Mesenchymal stem cell (in vitro differentiated cells and primary cell): ENCODE results near the gene TAAR5.

ENCODE experiments used
- DNase-seq: peaks from one replicate; pipeline ENCODE4 v3.0.0-alpha.2; 2013
- H2AFZ ChIP-seq: one replicate; pipeline ENCODE4 v1.6.1; 2013; ENCODE audit warnings: low read depth, mild to moderate bottlenecking, control low read depth, inconsistent platforms, low read length, moderate library complexity
- H2AK5ac ChIP-seq: 2 replicates; pipeline ENCODE4 v1.6.1; 2013; ENCODE audit warnings: low read length, moderate library complexity, mild to moderate bottlenecking, inconsistent platforms; ENCODE audit not compliant: severe bottlenecking
- H2BK120ac ChIP-seq: one replicate; pipeline ENCODE4 v1.6.1; 2013; ENCODE audit warnings: low read depth, mild to moderate bottlenecking, inconsistent platforms, low read length, moderate library complexity
- H2BK12ac ChIP-seq, 2 experiments: one replicate each; pipeline ENCODE4 v1.6.1; 2013; ENCODE audit warnings: inconsistent platforms in 2 of 2, low read length in 2 of 2, mild to moderate bottlenecking in 2 of 2, moderate library complexity in 2 of 2, control low read depth in 1 of 2
- H2BK15ac ChIP-seq: one replicate; pipeline ENCODE4 v1.6.1; 2013; ENCODE audit warnings: mild to moderate bottlenecking, low read depth, inconsistent platforms; ENCODE audit not compliant: poor library complexity, severe bottlenecking
- H2BK5ac ChIP-seq: 2 replicates; pipeline ENCODE4 v1.6.1; 2013; ENCODE audit warnings: low read depth, mild to moderate bottlenecking, low read length, control low read depth, inconsistent platforms; ENCODE audit not compliant: poor library complexity, severe bottlenecking
- H3K14ac ChIP-seq, 2 experiments: one replicate each; pipeline ENCODE4 v1.6.1; 2013; ENCODE audit warnings: inconsistent platforms in 2 of 2, low read length in 2 of 2, control low read depth in 1 of 2, mild to moderate bottlenecking in 1 of 2, moderate library complexity in 1 of 2
- H3K18ac ChIP-seq, 2 experiments: one replicate each; pipeline ENCODE4 v1.6.1; 2013; ENCODE audit warnings: inconsistent platforms in 2 of 2, low read length in 2 of 2, control low read depth in 1 of 2, low read depth in 1 of 2, mild to moderate bottlenecking in 1 of 2
- H3K23ac ChIP-seq, 2 experiments: one replicate each; pipeline ENCODE4 v1.6.1; 2013; ENCODE audit warnings: inconsistent platforms in 2 of 2, low read length in 2 of 2, mild to moderate bottlenecking in 2 of 2, moderate library complexity in 2 of 2, control low read depth in 1 of 2
- H3K27ac ChIP-seq: 2 replicates; pipeline ENCODE4 v1.5.1; 2013; ENCODE audit warnings: mild to moderate bottlenecking, moderate library complexity, low read length, control low read depth, inconsistent platforms; ENCODE audit not compliant: poor library complexity, severe bottlenecking
- H3K27me3 ChIP-seq, 2 experiments: 2 replicates each; pipeline versions ENCODE4 v1.6.1 to v1.7.0; 2013; ENCODE audit warnings: low read length in 2 of 2, mild to moderate bottlenecking in 2 of 2, moderate library complexity in 2 of 2, control low read depth in 1 of 2, inconsistent platforms in 1 of 2; ENCODE audit not compliant: control insufficient read depth in 1 of 2, insufficient read depth in 1 of 2
- H3K36me3 ChIP-seq, 2 experiments: 2 replicates each; pipeline versions ENCODE4 v1.6.1 to v1.7.0; 2013; ENCODE audit warnings: low read length in 2 of 2, control low read depth in 1 of 2, inconsistent platforms in 1 of 2, low read depth in 1 of 2, mild to moderate bottlenecking in 1 of 2; ENCODE audit not compliant: insufficient read depth in 2 of 2, control insufficient read depth in 1 of 2
- H3K4ac ChIP-seq, 2 experiments: one replicate each; pipeline ENCODE4 v1.6.1; 2013; ENCODE audit warnings: inconsistent platforms in 2 of 2, low read length in 2 of 2, mild to moderate bottlenecking in 2 of 2, moderate library complexity in 2 of 2, control low read depth in 1 of 2, low read depth in 1 of 2
- H3K4me1 ChIP-seq: 2 replicates; pipeline ENCODE4 v1.6.1; 2013; ENCODE audit warnings: low read depth, low read length, control low read depth; ENCODE audit not compliant: control insufficient read depth, insufficient read depth
- H3K4me2 ChIP-seq: 2 replicates; pipeline ENCODE4 v1.6.1; 2013; ENCODE audit warnings: low read length, mild to moderate bottlenecking, inconsistent platforms; ENCODE audit not compliant: poor library complexity, severe bottlenecking
- H3K4me3 ChIP-seq, 2 experiments: 2 replicates each; pipeline versions ENCODE4 v1.5.1 to v1.7.0; 2013; ENCODE audit warnings: low read length in 2 of 2, mild to moderate bottlenecking in 2 of 2, control low read depth in 1 of 2, low read depth in 1 of 2; ENCODE audit not compliant: insufficient read depth in 1 of 2
- H3K79me1 ChIP-seq: replicated peaks from 2 replicates; pipeline ENCODE4 v1.6.1; 2013; ENCODE audit warnings: mild to moderate bottlenecking, control low read depth, low read length, inconsistent platforms; ENCODE audit not compliant: poor library complexity, severe bottlenecking
- H3K9ac ChIP-seq: 2 replicates; pipeline ENCODE4 v1.7.0; 2013; ENCODE audit warnings: mild to moderate bottlenecking, low read length, moderate library complexity
- H3K9me3 ChIP-seq: 2 replicates; pipeline ENCODE4 v1.7.0; 2013; ENCODE audit warnings: mild to moderate bottlenecking, low read length; ENCODE audit not compliant: control insufficient read depth
- H4K8ac ChIP-seq: one replicate; pipeline ENCODE4 v1.6.1; 2013; ENCODE audit warnings: inconsistent platforms, mild to moderate bottlenecking, low read length, moderate library complexity
- H4K91ac ChIP-seq: one replicate; pipeline ENCODE4 v1.6.1; 2013; ENCODE audit warnings: mild to moderate bottlenecking, low read length, inconsistent platforms
- WGBS: methylation state at CpG from one replicate; pipeline ENCODE4 v1.1.7; 2013; ENCODE audit warnings: mixed read lengths; 5-methylcytosine and 5-hydroxymethylcytosine counted together

The TAAR5 gene

GRCh38 chr6:132584698-132585097 is 4.8 kb downstream of the TAAR5 start:
- Histone ChIP-seq H2BK12ac (no peak overlapping the region), H3K4me1 (no peaks in the 10 kb centered on the region), H3K4me2 (no peak overlapping the region), H3K14ac (no peak overlapping the region), H3K23ac (no peak overlapping the region), H3K79me1 (no peaks in the 10 kb centered on the region), H4K8ac (no peak overlapping the region), H3K9me3 (peaks cover 5% of the 10 kb centered on the region), H2BK15ac (no peak overlapping the region), H3K4ac (no peak overlapping the region), H2BK120ac (no peak overlapping the region), H3K9ac (no peak overlapping the region), H4K91ac (no peak overlapping the region), H3K4me3 (no peak overlapping the region), H2AK5ac (no peak overlapping the region), H3K18ac (no peak overlapping the region), H3K27ac (no peak overlapping the region), H3K27me3 (peaks cover 28 to 33% of the 10 kb centered on the region in 2 experiments), H2AFZ (no peak overlapping the region), H2BK5ac (no peak overlapping the region), H3K36me3 (no peaks in the 10 kb centered on the region)
- no peak for DNase-seq
- no CpG with 5 or more reads among the region's 1 CpG for WGBS

DNA sequence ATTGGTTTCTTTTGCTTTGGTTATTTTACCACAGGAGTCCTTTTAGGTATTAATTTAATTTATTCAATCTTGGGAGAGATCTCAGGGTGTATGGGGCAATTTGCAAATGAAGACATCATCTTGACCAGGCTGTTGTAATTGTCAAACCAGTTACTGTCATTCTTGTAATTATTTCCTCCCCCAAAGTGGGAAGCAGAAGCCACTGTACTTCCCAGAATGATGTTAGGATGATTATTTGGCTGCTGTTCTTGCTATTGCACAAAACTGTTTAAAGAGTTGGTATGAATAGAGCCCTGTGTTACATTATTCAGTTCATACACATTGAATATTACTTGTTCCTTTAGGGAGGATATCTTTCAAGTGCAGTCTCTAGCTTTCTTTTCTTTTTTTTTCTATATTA is 17.8 kb downstream of the TAAR5 start:
- no peak for DNase-seq
- Histone ChIP-seq H3K4me1 (no peaks in the 10 kb centered on the region), H2AFZ (no peak overlapping the region), H3K9ac (no peak overlapping the region), H4K8ac (no peak overlapping the region), H3K79me1 (no peaks in the 10 kb centered on the region), H3K4ac (no peak overlapping the region), H3K9me3 (no peaks in the 10 kb centered on the region), H2BK15ac (no peak overlapping the region), H2BK120ac (no peak overlapping the region), H4K91ac (no peak overlapping the region), H2AK5ac (no peak overlapping the region), H2BK12ac (no peak overlapping the region), H3K4me3 (no peak overlapping the region), H3K36me3 (no peaks in the 10 kb centered on the region), H3K4me2 (no peak overlapping the region), H3K14ac (no peak overlapping the region), H3K23ac (no peak overlapping the region), H3K27me3 (peaks cover 4 to 27% of the 10 kb centered on the region in 2 experiments), H3K18ac (no peak overlapping the region), H2BK5ac (no peak overlapping the region), H3K27ac (no peak overlapping the region)

DNA sequence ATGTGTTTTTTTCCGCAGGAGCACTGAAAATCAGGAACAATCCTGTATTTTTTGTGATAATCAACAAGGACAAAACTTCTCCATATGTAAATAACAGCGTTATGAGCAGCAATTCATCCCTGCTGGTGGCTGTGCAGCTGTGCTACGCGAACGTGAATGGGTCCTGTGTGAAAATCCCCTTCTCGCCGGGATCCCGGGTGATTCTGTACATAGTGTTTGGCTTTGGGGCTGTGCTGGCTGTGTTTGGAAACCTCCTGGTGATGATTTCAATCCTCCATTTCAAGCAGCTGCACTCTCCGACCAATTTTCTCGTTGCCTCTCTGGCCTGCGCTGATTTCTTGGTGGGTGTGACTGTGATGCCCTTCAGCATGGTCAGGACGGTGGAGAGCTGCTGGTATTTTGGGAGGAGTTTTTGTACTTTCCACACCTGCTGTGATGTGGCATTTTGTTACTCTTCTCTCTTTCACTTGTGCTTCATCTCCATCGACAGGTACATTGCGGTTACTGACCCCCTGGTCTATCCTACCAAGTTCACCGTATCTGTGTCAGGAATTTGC is 19.2 kb downstream of the TAAR5 start, which contains the start of gene TAAR6:
Gene TAAR6, plus strand, starts transcription at position 102 of the 557 bp plus-strand sequence. Its CDS starts 0 bp downstream, at position 102.
- Histone ChIP-seq H2AFZ (no peak within 1 kb of the TSS), H3K4me3 (no peak within 1 kb of the TSS), H3K4ac (no peak within 1 kb of the TSS), H2BK12ac (no peak within 1 kb of the TSS), H3K23ac (no peak within 1 kb of the TSS), H2AK5ac (no peak within 1 kb of the TSS), H2BK5ac (no peak within 1 kb of the TSS), H3K27me3 (peaks cover 4 to 27% of the 10 kb centered on the region in 2 experiments), H2BK120ac (no peak within 1 kb of the TSS), H4K91ac (no peak within 1 kb of the TSS), H3K14ac (no peak within 1 kb of the TSS), H3K36me3 (no peaks in the 10 kb centered on the region), H3K27ac (no peak within 1 kb of the TSS), H3K9ac (no peak within 1 kb of the TSS), H3K4me2 (no peak within 1 kb of the TSS), H3K79me1 (no peaks in the 10 kb centered on the region), H3K4me1 (no peaks in the 10 kb centered on the region), H3K9me3 (no peaks in the 10 kb centered on the region), H3K18ac (no peak within 1 kb of the TSS), H2BK15ac (no peak within 1 kb of the TSS), H4K8ac (no peak within 1 kb of the TSS)
- no peak for DNase-seq
- 93% methylated on average over 15 of the region's 15 CpGs for WGBS

GRCh38 chr6:132569170-132569569 is 20.4 kb downstream of the TAAR5 start:
- Histone ChIP-seq H2AK5ac (no peak overlapping the region), H3K4me2 (no peak overlapping the region), H3K9me3 (no peaks in the 10 kb centered on the region), H3K14ac (no peak overlapping the region), H3K79me1 (no peaks in the 10 kb centered on the region), H2BK12ac (no peak overlapping the region), H4K91ac (no peak overlapping the region), H3K23ac (no peak overlapping the region), H2AFZ (no peak overlapping the region), H2BK5ac (no peak overlapping the region), H2BK120ac (no peak overlapping the region), H3K9ac (no peak overlapping the region), H3K4ac (no peak overlapping the region), H3K27ac (no peak overlapping the region), H4K8ac (no peak overlapping the region), H2BK15ac (no peak overlapping the region), H3K36me3 (no peaks in the 10 kb centered on the region), H3K4me1 (no peaks in the 10 kb centered on the region), H3K4me3 (no peak overlapping the region), H3K18ac (no peak overlapping the region), H3K27me3 (peaks cover 4 to 30% of the 10 kb centered on the region in 2 experiments)
- DNase-seq = no peak
- 23% methylated on average over 2 of the region's 4 CpGs for WGBS
